Activated CD8-positive, alpha-beta memory T cell treated with anti-CD3 and anti-CD28 coated beads for 4 hours (primary cell): ENCODE data around the gene ZNF578.
"Not testable (repeated sequence)": the region's sequence is repeated elsewhere in the genome, so short reads cannot be mapped to it uniquely, and the experiment has no call there.

Experiments used
- DNase-seq, 2 donors: peaks; one replicate each; pipeline ENCODE4 v3.0.0-alpha.2; 2020; ENCODE audit warnings: low read depth in 2 of 2

The ZNF578 gene

GRCh38 chr19:52558732-52559445, 105.5 kb downstream of the ZNF578 start:
- DNase-seq, result not testable (repeated sequence)

GRCh38 chr19:52561611-52562010, 108.3 kb downstream of the ZNF578 start:
- DNase-seq, result not testable (repeated sequence)
